HCT116 (cell line): ENCODE data around the gene GGCX. TPM values are rescaled to one million over a fixed set of nuclear protein-coding genes. Genes with fewer than 3 reads are reported as not detected.

Experiments used
- ATAC-seq: fragments of 200-7000 bp; cut with Tn5 transposase; 2 replicates; pipeline ENCODE4 v1.9.1; 2020; ENCODE audit warnings: mild to moderate bottlenecking, moderate library complexity
- BruUV-seq: library from RNA; stranded (reverse); fragments of 400-500 nt; replicated peaks from 2 replicates; lab custom pipeline; 2021; lab: Mats Ljungman, UMichigan
- CTCF ChIA-PET: fragments of 300-600 bp; sonication (Branson Sonifier 250); formaldehyde crosslinking; loops from one replicate; lab custom pipeline; 2021; ENCODE audit warnings: antibody characterized with exemption; lab: Charles Lee
- POLR2A ChIA-PET: fragments of 300-600, 350-600 bp; sonication (Branson Sonifier 250); formaldehyde crosslinking; loops from one replicate; lab custom pipeline; 2021; ENCODE audit warnings: antibody characterized with exemption; lab: Charles Lee
- RAD21 ChIA-PET, 2 experiments: fragments of 300-600 bp; sonication (Branson Sonifier 250); formaldehyde crosslinking; loops; one replicate each; lab custom pipeline; 2023; ENCODE audit warnings: low total read pairs in 2 of 2; ENCODE audit not compliant: uncharacterized antibody in 2 of 2, unreplicated experiment in 2 of 2, low non-redundant PET in 1 of 2; lab: Charles Lee
- DNase-seq: peaks from one replicate; pipeline ENCODE4 v3.0.0-alpha.2; 2010; ENCODE audit warnings: low read depth, low spot score
- H2AFZ ChIP-seq: fragments of 200-600 bp; shearing (Covaris generic), sonication (generic); 2 replicates; pipeline ENCODE4 v1.6.1; 2017; ENCODE audit warnings: low read depth, mixed run types, mixed read lengths, antibody characterized with exemption, low read length; ENCODE audit not compliant: poor library complexity, severe bottlenecking
- H3K27ac ChIP-seq: 2 replicates; pipeline ENCODE4 v1.5.1; 2012; ENCODE audit warnings: low read depth, low read length
- H3K27me3 ChIP-seq: fragments of 200-600 bp; sonication (generic); 2 replicates; pipeline ENCODE4 v1.6.1; 2016; ENCODE audit warnings: mixed run types, low read length, mixed read lengths; ENCODE audit not compliant: insufficient read depth
- H3K36me3 ChIP-seq, 2 experiments: fragments of 200-500 bp in 1 of 2; fragments of 200-600 bp in 1 of 2; sonication (Bioruptor generic) in 1 of 2; sonication (generic) in 1 of 2; 2 replicates each; pipeline versions ENCODE4 v1.5.1 to v1.6.1; 2014 to 2016; ENCODE audit warnings: low read length in 2 of 2, inconsistent platforms in 1 of 2, mixed read lengths in 1 of 2, mixed run types in 1 of 2; ENCODE audit not compliant: insufficient read depth in 2 of 2, control insufficient read depth in 1 of 2
- H3K4me1 ChIP-seq, 2 experiments: fragments of 200-600 bp in 1 of 2; sonication (generic) in 1 of 2; 2 replicates each; pipeline versions ENCODE4 v1.5.1 to v1.6.1; 2012 to 2017; ENCODE audit warnings: low read length in 2 of 2, inconsistent platforms in 1 of 2, mild to moderate bottlenecking in 1 of 2, mixed read lengths in 1 of 2, mixed run types in 1 of 2, moderate library complexity in 1 of 2; ENCODE audit not compliant: insufficient read depth in 2 of 2, control insufficient read depth in 1 of 2
- H3K4me2 ChIP-seq: fragments of 200-600 bp; sonication (generic); 2 replicates; pipeline ENCODE4 v1.6.1; 2017; ENCODE audit warnings: mixed run types, low read length, mixed read lengths
- H3K4me3 ChIP-seq, 2 experiments: fragments of 200-600 bp in 1 of 2; sonication (generic) in 1 of 2; replicated peaks in 1 of 2; 2 replicates each; pipeline ENCODE4 v1.5.1; 2011 to 2016; ENCODE audit warnings: low read length in 2 of 2, control low read depth in 1 of 2, low read depth in 1 of 2, mild to moderate bottlenecking in 1 of 2, mixed read lengths in 1 of 2, mixed run types in 1 of 2
- H3K79me2 ChIP-seq: fragments of 200-600 bp; sonication (generic); 2 replicates; pipeline ENCODE4 v1.6.1; 2017; ENCODE audit warnings: mild to moderate bottlenecking, mixed run types, low read length, moderate library complexity, mixed read lengths; ENCODE audit not compliant: insufficient read depth
- H3K9ac ChIP-seq: fragments of 200-600 bp; sonication (generic); 2 replicates; pipeline ENCODE4 v1.6.1; 2016; ENCODE audit warnings: low read length, mixed read lengths
- H3K9me2 ChIP-seq: fragments of 200-600 bp; sonication (generic), shearing (Covaris generic); 2 replicates; pipeline ENCODE4 v1.6.1; 2017; ENCODE audit warnings: mixed run types, mild to moderate bottlenecking, moderate library complexity; ENCODE audit not compliant: insufficient read depth
- H3K9me3 ChIP-seq, 2 experiments: fragments of 200-500 bp in 1 of 2; fragments of 200-600 bp in 1 of 2; sonication (Bioruptor generic) in 1 of 2; sonication (generic) in 1 of 2; 2 replicates each; pipeline ENCODE4 v1.6.1; 2014 to 2017; ENCODE audit warnings: low read length in 2 of 2, mixed read lengths in 2 of 2, inconsistent platforms in 1 of 2, low read depth in 1 of 2, mild to moderate bottlenecking in 1 of 2, mixed run types in 1 of 2, moderate library complexity in 1 of 2; ENCODE audit not compliant: control insufficient read depth in 1 of 2, insufficient read depth in 1 of 2
- H4K20me1 ChIP-seq: fragments of 200-600 bp; sonication (generic), shearing (Covaris generic); 2 replicates; pipeline ENCODE4 v1.6.1; 2017; ENCODE audit warnings: mixed run types, mild to moderate bottlenecking, moderate library complexity; ENCODE audit not compliant: insufficient read depth
- CBX3 ChIP-seq: IDR thresholded peaks from 2 replicates; pipeline ENCODE4 v1.6.1; 2012; ENCODE audit warnings: low read depth
- CEBPB ChIP-seq: IDR thresholded peaks from 2 replicates; pipeline ENCODE4 v1.6.1; 2012; ENCODE audit warnings: low read depth
- CTCF ChIP-seq, 3 experiments: fragments of 200-600 bp in 1 of 3; sonication (generic) in 1 of 3; IDR thresholded peaks in 2 of 3; conservative IDR thresholded peaks in 1 of 3; 2 replicates each; pipeline ENCODE4 v1.5.1; 2012 to 2017; ENCODE audit warnings: low read depth in 2 of 3, low read length in 2 of 3, antibody characterized with exemption in 1 of 3, borderline replicate concordance in 1 of 3, control low read depth in 1 of 3, mild to moderate bottlenecking in 1 of 3, mixed read lengths in 1 of 3, mixed run types in 1 of 3, moderate library complexity in 1 of 3; ENCODE audit not compliant: insufficient read depth in 1 of 3
- EGR1 ChIP-seq: IDR thresholded peaks from 2 replicates; pipeline ENCODE4 v1.6.1; 2012; ENCODE audit warnings: low read depth
- ELF1 ChIP-seq: IDR thresholded peaks from 2 replicates; pipeline ENCODE4 v1.6.1; 2012; ENCODE audit warnings: low read depth, borderline replicate concordance
- EZH2 ChIP-seq: fragments of 200-600 bp; sonication (generic); IDR thresholded peaks from 2 replicates; pipeline ENCODE4 v1.6.1; 2017; ENCODE audit warnings: antibody characterized with exemption, mixed run types
- EZH2phosphoT487 ChIP-seq: fragments of 200-600 bp; IDR thresholded peaks from 2 replicates; pipeline ENCODE4 v1.6.1; 2018; ENCODE audit warnings: antibody characterized with exemption, borderline replicate concordance
- JUND ChIP-seq: IDR thresholded peaks from 2 replicates; pipeline ENCODE4 v1.6.1; 2012
- POLR2A ChIP-seq: IDR thresholded peaks from 2 replicates; pipeline ENCODE4 v1.7.0; 2011; ENCODE audit warnings: borderline replicate concordance; ENCODE audit not compliant: insufficient read depth, insufficient read length; ENCODE audit errors: extremely low read depth
- POLR2AphosphoS5 ChIP-seq: IDR thresholded peaks from 2 replicates; pipeline ENCODE4 v1.6.1; 2011; ENCODE audit warnings: mild to moderate bottlenecking, low read depth, low read length, moderate library complexity
- SP1 ChIP-seq: IDR thresholded peaks from 2 replicates; pipeline ENCODE4 v1.6.1; 2012; ENCODE audit warnings: low read depth
- SRF ChIP-seq: IDR thresholded peaks from 2 replicates; pipeline ENCODE4 v1.6.1; 2012; ENCODE audit warnings: low read depth
- TCF7L2 ChIP-seq: IDR thresholded peaks from 2 replicates; pipeline ENCODE4 v1.7.0; 2011; ENCODE audit warnings: borderline replicate concordance, inconsistent platforms; ENCODE audit not compliant: insufficient read depth, insufficient read length; ENCODE audit errors: extremely low read depth
- ZFX ChIP-seq: fragments of 450-650 bp; IDR thresholded peaks from 2 replicates; pipeline ENCODE4 v1.6.1; 2017
- ZNF274 ChIP-seq: fragments of 200-500 bp; sonication (Bioruptor generic); IDR thresholded peaks from 2 replicates; pipeline ENCODE4 v1.6.1; 2014; ENCODE audit warnings: mild to moderate bottlenecking, low read depth, low read length, inconsistent platforms
- intact Hi-C: fragments of 100-400 bp; cut with micrococcal nuclease; formaldehyde crosslinking; loops from 2 replicates; pipeline ENCODE4 v1.10.0; 2022
- total RNA-seq: library from RNA; stranded (reverse); gene quantifications from one replicate; pipeline ENCODE4 v1.2.1, GENCODE V29; 2021; ENCODE audit not compliant: unreplicated experiment
- TF ChIP-seq, protein P1 (sequence below): IDR thresholded peaks from 2 replicates; pipeline ENCODE4 v1.6.1; 2012
- TF ChIP-seq, protein P2 (sequence below): IDR thresholded peaks from 2 replicates; pipeline ENCODE4 v1.6.1; 2011; ENCODE audit warnings: mild to moderate bottlenecking, low read length, moderate library complexity; ENCODE audit not compliant: insufficient replicate concordance; ENCODE audit errors: extremely low read depth

Gene GGCX
- total RNA-seq, 1 experiment from 2014 or later: 43.5 TPM

- H3K27me3 ChIP-seq: no peaks in the 10 kb centered on the region
- ChIA-PET POLR2A (interaction anchor here (1.0 kb wide), 1 partner anchor 9 kb away, joined by 3 read pairs; no protein-coding TSS in a partner anchor), RAD21 (no interaction called here), CTCF (no interaction called here)
- intact Hi-C loops: loop anchor here (10.0 kb wide), 1 partner anchor 233 kb away; the partner anchor contains the start of gene TGOLN2
- no peak overlapping the region for H3K9ac ChIP-seq
- peaks cover 16 to 18% of the 10 kb centered on the region in 2 experiments; a peak in 3 of 4 replicates for H3K36me3 ChIP-seq
- H3K9me3 ChIP-seq: no peaks in the 10 kb centered on the region
- no peak for ATAC-seq
- H3K4me2 ChIP-seq: no peak overlapping the region
- peaks cover 2 to 15% of the 10 kb centered on the region in 2 experiments; a peak in 3 of 4 replicates for H3K4me1 ChIP-seq
- no peaks in the 10 kb centered on the region; the same call in 1 of the 2 replicates for H4K20me1 ChIP-seq
- H3K27ac ChIP-seq: no peak overlapping the region
- no peaks in the 10 kb centered on the region for H3K9me2 ChIP-seq
- TF ChIP-seq ZNF274: no peak
- no peak for TF ChIP-seq EZH2
- TF ChIP-seq, protein P1, sequence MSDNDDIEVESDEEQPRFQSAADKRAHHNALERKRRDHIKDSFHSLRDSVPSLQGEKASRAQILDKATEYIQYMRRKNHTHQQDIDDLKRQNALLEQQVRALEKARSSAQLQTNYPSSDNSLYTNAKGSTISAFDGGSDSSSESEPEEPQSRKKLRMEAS: no peak
- TF ChIP-seq ZFX: no peak
- no peak for TF ChIP-seq POLR2A
- TF ChIP-seq EZH2phosphoT487: no peak
- TF ChIP-seq SP1: no peak
- TF ChIP-seq JUND: no peak
- TF ChIP-seq, protein P2, sequence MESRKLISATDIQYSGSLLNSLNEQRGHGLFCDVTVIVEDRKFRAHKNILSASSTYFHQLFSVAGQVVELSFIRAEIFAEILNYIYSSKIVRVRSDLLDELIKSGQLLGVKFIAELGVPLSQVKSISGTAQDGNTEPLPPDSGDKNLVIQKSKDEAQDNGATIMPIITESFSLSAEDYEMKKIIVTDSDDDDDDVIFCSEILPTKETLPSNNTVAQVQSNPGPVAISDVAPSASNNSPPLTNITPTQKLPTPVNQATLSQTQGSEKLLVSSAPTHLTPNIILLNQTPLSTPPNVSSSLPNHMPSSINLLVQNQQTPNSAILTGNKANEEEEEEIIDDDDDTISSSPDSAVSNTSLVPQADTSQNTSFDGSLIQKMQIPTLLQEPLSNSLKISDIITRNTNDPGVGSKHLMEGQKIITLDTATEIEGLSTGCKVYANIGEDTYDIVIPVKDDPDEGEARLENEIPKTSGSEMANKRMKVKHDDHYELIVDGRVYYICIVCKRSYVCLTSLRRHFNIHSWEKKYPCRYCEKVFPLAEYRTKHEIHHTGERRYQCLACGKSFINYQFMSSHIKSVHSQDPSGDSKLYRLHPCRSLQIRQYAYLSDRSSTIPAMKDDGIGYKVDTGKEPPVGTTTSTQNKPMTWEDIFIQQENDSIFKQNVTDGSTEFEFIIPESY: no peak
- TF ChIP-seq ELF1: no peak
- TF ChIP-seq SRF: no peak
- no peak for TF ChIP-seq EGR1
- no peak for TF ChIP-seq CBX3
- no peak for TF ChIP-seq POLR2AphosphoS5
- TF ChIP-seq TCF7L2: no peak
- TF ChIP-seq CTCF (IDR thresholded peaks at IDR 0.05 in 2 of 3, conservative IDR thresholded peaks at IDR 0.05 in 1 of 3; ENCODE audit: borderline replicate concordance in 1 of 3, insufficient read depth in 1 of 3, low read depth in 2 of 3, low read length in 2 of 3): no peak
- no peak for TF ChIP-seq CEBPB
- H3K4me3 ChIP-seq: no peak overlapping the region
- no peak overlapping the region for H2AFZ ChIP-seq
- H3K79me2 ChIP-seq: peaks cover 32% of the 10 kb centered on the region
- no peak for DNase-seq
- no TSS peak for BruUV-seq
These were observed 3.1 kb downstream of the GGCX start for GRCh38 chr2:85558160-85558559.
